GM11168 (cell line): Measurements from ENCODE around the gene GGA1.

Experiments used
- in situ Hi-C: fragments of 300-500 bp; cut with MboI; formaldehyde crosslinking; loops from one replicate; pipeline ENCODE4 v1.12.0; 2022; ENCODE audit warnings: low sequenced_read_pairs; ENCODE audit not compliant: unreplicated experiment

Gene GGA1

GRCh38 chr22:37627545-37627944, 18.9 kb downstream of the GGA1 start:
- in situ Hi-C loops, result loop anchor here (10.0 kb wide), 1 partner anchor 57 kb away; the partner anchor contains the start of gene NOL12

- in situ Hi-C loops, result loop anchor here (10.0 kb wide), 1 partner anchor 56 kb away; the partner anchor contains the start of gene NOL12
Measured at GRCh38 chr22:37628830-37629229, 20.2 kb downstream of the GGA1 start.

- in situ Hi-C loops, result loop anchor here (10.0 kb wide), 1 partner anchor 55 kb away; the partner anchor contains the start of gene NOL12
Measured at GRCh38 chr22:37629928-37630327, 21.3 kb downstream of the GGA1 start.

- in situ Hi-C loops, result no loop called here
Measured at GRCh38 chr22:37630839-37631435, 22.3 kb downstream of the GGA1 start.

GRCh38 chr22:37631448-37632173, 23.0 kb downstream of the GGA1 start:
- in situ Hi-C loops, result no loop called here

DNA sequence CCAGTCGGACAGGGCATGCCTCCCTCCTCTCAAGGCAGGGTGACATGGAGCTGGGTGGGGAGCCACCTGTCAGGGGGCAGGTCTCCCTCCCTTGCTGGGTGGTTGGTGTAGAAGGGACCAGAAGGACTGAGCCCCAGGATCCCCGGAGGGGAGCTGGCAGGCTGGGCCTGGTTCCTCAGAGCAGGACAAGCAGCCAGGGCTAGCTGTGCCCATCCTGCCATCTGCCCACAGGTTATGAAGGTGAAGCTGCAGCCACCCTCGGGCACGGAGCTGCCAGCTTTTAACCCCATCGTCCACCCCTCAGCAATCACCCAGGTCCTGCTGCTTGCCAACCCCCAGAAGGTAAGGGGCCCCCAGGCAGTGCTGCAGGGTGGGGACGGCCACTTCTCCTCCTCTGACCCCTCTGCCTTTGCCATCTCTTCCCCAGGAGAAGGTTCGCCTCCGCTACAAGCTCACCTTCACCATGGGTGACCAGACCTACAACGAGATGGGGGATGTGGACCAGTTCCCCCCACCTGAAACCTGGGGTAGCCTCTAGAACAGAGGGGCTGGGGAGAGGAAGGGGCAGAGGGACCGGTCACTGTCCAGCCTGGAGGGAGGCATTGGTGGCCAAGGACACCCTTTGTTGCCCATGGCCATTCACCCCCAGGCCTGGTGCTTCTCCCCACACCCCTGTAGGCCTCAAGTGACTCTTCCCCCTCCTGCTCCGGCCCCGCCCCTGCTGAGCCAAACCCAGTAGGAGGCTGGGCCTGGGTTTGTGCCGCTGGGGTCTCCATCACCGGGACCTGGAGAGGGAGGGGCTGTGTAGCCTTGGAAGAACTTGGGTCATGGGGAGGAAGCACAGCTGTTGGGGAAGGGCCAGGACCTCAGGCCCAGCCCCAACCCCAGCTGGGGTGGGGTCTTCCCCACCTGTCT, 23.8 kb downstream of the GGA1 start:
- in situ Hi-C loops, result no loop called here

DNA sequence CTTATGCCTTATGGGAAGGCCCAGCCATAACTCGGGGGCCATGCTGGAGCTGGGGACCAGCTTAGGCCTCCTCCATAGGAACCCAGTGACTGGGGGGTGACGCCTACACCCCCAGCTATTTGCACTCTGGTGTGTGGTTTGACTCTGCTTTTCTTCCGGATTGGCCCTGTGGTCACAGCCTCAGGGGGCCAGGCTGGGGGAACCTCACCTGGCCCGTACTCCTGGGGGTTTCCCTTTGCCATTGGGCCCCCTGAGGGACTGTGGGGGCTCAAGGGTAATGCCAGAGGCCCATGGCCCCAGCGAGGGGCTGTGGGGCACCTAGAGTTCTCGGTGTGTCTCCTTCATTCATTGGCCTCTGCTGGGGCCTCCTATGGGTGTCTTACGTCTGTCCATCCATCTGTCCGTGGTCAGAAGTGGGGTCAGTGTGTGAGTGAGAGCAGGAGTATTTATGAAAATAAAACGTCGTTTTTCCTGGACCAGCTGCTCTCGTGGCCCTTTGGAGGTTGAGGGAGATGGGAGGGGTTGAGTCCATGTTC, 24.5 kb downstream of the GGA1 start:
- in situ Hi-C loops, result no loop called here

GRCh38 chr22:37633625-37634416, 25.2 kb downstream of the GGA1 start:
- in situ Hi-C loops, result no loop called here

GRCh38 chr22:37634417-37634924, 25.8 kb downstream of the GGA1 start:
- in situ Hi-C loops, result no loop called here

DNA sequence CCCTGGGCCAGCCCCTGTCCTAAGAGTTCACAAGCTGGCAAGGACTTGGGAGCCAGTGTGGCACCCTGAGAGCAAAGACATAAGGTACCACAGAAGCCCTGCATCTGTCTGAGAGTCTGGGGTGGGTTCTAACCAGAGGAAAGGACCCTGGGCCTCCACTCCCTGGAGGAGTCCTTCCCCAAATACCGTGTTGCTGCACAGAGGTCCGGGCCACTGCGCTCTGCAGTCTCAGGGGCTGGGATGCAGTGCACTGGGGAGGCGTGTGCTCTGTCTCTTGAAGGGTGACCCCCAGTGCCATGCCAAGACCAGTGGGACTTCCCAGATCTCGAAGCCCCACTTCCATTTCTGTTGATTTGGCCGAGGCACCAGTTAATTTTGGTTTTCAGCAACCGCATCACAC, 26.5 kb downstream of the GGA1 start:
- in situ Hi-C loops, result no loop called here

DNA sequence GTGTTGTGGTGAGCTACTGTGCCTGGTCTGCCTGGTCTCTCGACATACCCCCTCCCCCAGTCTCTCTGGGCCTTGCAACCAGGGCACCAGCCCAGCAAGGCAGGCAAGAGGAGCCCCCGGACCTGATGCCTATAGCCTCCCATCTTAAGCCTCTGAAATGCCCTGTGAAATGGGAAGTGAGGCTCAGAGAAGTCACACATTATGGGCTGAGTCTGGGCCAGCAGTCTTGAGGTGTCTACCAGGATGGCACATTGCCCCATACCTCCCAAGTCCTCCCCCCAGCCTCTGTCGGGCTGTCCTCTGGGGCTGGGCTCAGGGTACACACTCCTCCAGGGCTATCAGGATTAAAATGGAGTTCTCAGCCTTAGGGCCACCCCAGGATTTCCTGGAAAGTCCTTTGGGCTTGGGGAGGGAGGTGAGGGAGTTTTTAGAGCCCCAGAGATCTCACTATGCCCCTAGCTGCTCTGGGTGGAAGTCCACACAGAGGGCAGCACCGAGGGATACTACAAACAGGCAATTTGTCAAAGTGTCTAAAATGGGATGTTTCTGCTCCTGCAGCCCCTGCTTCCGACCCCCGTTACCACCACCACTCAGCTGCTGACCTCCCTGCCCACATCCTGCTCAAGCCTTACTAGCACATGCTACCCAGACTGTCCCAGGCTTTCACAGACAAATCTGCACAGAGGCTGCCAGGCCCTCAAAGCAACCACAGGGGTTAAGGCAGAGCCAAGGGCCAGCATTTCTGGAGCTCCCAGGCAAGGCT, 27.7 kb downstream of the GGA1 start:
- in situ Hi-C loops, result no loop called here

DNA sequence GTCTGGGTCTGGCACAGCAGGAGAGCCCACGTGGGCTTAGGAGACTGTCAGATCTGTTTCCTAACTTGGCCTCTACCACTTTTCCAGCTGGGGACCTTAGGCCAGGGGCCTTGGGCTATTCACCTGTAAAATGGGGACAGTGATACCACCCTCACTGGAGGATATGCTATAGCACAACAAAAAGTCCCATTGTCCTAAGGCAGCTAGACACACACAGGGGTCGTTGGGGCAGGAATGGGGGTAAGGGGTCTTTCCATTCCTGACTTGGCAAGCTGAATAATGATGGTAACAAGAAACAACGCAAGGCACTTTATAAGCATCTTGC, 28.3 kb downstream of the GGA1 start:
- in situ Hi-C loops, result no loop called here

GRCh38 chr22:37638391-37639069, 29.9 kb downstream of the GGA1 start:
- in situ Hi-C loops, result no loop called here

GRCh38 chr22:37639070-37639760, 30.6 kb downstream of the GGA1 start, which contains the start of gene SH3BP1:
TSS of gene SH3BP1 (plus strand) at chr22:37639669. CDS start at chr22:37639788, 119 bp downstream.
- in situ Hi-C loops, result no loop called here

GRCh38 chr22:37639771-37640590, 31.3 kb downstream of the GGA1 start:
- in situ Hi-C loops, result no loop called here

- in situ Hi-C loops, result no loop called here
Measured at GRCh38 chr22:37640591-37641560, 32.2 kb downstream of the GGA1 start.
